ENCODE data around the gene DTX4. TPM values are rescaled to one million over a fixed set of nuclear protein-coding genes. Genes with fewer than 3 reads are reported as not detected.
A peak's percentile ranks its signal among the peaks of the same experiment; 100 is the strongest.

Gene DTX4
- total RNA-seq, 2 experiments from 2014 or later = 0.62 to 0.69 TPM

DNA sequence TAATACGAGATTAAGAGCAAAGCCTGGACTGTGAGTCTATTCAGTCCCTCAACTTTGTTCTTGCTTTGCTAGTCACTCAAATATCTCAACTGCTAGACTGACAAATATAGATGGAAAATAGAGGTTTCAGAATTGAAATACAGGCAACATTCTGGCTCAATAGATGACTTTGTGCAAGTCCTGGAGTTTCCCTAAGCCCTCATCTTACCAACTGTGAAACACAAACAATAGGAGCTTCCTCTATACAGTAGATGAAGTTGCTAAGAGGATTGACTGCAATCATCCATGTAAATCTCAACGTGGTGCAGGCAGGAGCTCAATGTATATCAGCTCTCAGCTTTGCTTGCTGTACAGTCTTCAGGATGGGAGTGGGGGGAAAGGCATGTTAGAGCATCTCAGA lies 47.0 kb downstream of the DTX4 start:
- H3K27ac Mint-ChIP-seq = no peak overlapping the region
- H3K9me3 Mint-ChIP-seq = peaks cover 2% of the 10 kb centered on the region
- no peak overlapping the region for H3K4me3 Mint-ChIP-seq
- ChIA-PET POLR2A (no interaction called here), CTCF (no interaction called here)
- H3K4me1 Mint-ChIP-seq = peaks cover 16% of the 10 kb centered on the region
- no peaks in the 10 kb centered on the region for H3K36me3 Mint-ChIP-seq (ENCODE audit: low read depth)
- peaks cover 8% of the 10 kb centered on the region for H3K27me3 Mint-ChIP-seq
- DNase-seq = no peak

DNA sequence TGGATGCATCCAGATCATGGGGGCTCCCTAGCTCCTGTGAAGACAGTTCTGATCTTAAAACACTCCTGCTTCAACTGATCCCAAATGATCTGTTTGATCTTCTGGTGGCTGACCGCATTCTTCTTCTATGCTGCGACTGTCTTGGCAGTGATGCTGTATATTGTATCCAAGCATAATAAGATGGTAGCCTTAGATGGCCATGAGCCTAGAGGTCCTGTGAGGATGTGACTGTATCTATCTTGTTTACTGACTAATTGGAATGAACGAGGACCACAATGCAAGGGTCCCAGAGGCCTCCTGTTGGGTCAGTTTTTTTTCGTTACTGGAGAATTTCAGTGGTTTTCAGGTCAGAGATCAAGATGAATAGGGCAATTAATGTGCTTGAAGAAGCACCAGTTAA lies 47.9 kb downstream of the DTX4 start:
- no peaks in the 10 kb centered on the region for H3K36me3 Mint-ChIP-seq (ENCODE audit: low read depth)
- H3K4me1 Mint-ChIP-seq = peaks cover 23% of the 10 kb centered on the region
- POLR2A ChIA-PET = no interaction called here
- no peak for DNase-seq
- peaks cover 6% of the 10 kb centered on the region for H3K27me3 Mint-ChIP-seq
- H3K27ac Mint-ChIP-seq = no peak overlapping the region
- H3K9me3 Mint-ChIP-seq = peaks cover 2% of the 10 kb centered on the region
- CTCF ChIA-PET = interaction anchor here (0.6 kb wide), 1 partner anchor 599 kb away, joined by 3 read pairs; no protein-coding TSS in a partner anchor
- H3K4me3 Mint-ChIP-seq = no peak overlapping the region

DNA sequence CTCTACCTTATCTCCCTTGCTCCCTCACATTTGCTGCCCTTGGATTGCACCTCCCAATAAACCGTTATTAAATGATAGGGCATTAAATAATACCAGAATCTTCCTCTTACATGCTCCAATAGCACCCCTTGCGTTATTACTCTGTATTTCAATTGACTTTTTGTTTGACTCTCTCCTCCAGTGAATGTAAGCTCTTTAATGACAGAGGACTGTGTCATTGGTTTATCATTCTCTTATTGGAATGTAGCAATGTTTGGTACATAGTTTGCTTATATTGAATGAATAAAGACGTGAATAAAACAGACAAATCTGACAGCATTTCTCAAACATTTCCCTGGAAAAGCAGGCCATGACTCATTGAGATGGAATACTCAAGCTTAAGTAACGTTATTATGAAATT lies 49.5 kb downstream of the DTX4 start:
- Mint-ChIP-seq H3K9me3 (peaks cover 2% of the 10 kb centered on the region), H3K27me3 (peaks cover 13% of the 10 kb centered on the region), H3K4me3 (no peak overlapping the region), H3K36me3 (ENCODE audit: low read depth) (no peaks in the 10 kb centered on the region), H3K27ac (no peak overlapping the region), H3K4me1 (peaks cover 22% of the 10 kb centered on the region)
- DNase-seq = no peak
- ChIA-PET CTCF (no interaction called here), POLR2A (no interaction called here)

GRCh38 chr11:59222464-59223060 lies 50.6 kb downstream of the DTX4 start:
- H3K9me3 Mint-ChIP-seq = peaks cover 1% of the 10 kb centered on the region
- no peak for DNase-seq
- peaks cover 11% of the 10 kb centered on the region for H3K4me1 Mint-ChIP-seq
- H3K4me3 Mint-ChIP-seq = no peak overlapping the region
- peaks cover 16% of the 10 kb centered on the region for H3K27me3 Mint-ChIP-seq
- no peaks in the 10 kb centered on the region for H3K36me3 Mint-ChIP-seq (ENCODE audit: low read depth)
- no peak overlapping the region for H3K27ac Mint-ChIP-seq
- POLR2A ChIA-PET = no interaction called here
- CTCF ChIA-PET = interaction anchor here (0.7 to 1.0 kb wide), 2 partner anchors 51 to 551 kb away, joined by 4 to 5 read pairs; no protein-coding TSS in a partner anchor

DNA sequence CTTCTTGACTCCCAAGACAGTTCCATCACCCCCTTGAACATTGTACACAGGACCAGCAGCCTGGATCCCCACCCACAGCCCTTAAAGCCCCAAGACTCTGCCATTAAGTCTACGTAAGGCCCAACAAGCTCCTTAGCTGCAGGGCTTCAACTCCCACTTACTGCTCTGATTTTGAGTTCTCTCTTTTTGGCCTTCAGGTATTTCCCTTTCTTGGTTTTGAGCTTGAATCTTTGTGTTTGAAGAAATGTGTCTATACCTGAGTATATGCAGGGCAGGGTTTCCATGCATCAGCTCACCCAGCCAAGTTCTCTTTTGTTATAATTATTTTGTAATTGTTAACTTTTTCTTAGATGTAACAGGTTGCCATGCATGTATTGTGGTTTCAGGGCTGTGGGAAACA lies 51.2 kb downstream of the DTX4 start:
- H3K4me1 Mint-ChIP-seq = peaks cover 10% of the 10 kb centered on the region
- POLR2A ChIA-PET = no interaction called here
- no peak overlapping the region for H3K27ac Mint-ChIP-seq
- no peak for DNase-seq
- H3K36me3 Mint-ChIP-seq (ENCODE audit: low read depth) = no peaks in the 10 kb centered on the region
- CTCF ChIA-PET = interaction anchor here (0.7 to 1.0 kb wide), 2 partner anchors 52 to 551 kb away, joined by 4 to 5 read pairs; no protein-coding TSS in a partner anchor
- H3K4me3 Mint-ChIP-seq = no peak overlapping the region
- H3K9me3 Mint-ChIP-seq = no peaks in the 10 kb centered on the region
- H3K27me3 Mint-ChIP-seq = peaks cover 15% of the 10 kb centered on the region

DNA sequence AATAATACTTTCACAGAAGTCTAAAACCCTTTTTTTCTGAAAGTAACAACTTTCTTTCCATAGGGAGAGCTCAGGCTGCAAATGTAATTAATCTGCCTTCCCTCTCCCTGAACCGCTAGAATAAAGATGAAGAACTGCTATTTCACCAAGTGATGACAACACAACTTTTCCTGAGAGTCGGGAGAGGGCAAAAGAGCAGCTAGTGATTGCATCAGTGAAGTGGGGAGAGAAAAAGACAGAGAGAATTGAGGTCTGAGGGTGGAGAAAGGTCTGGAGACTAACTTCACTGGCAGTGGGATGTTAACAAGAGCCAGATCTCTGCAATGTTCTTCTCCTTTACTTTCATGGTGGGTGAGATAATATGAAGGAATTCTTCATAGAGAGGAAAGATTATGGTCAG lies 51.7 kb downstream of the DTX4 start:
- POLR2A ChIA-PET = no interaction called here
- H3K27me3 Mint-ChIP-seq = peaks cover 12% of the 10 kb centered on the region
- peaks cover 10% of the 10 kb centered on the region for H3K4me1 Mint-ChIP-seq
- no peak overlapping the region for H3K4me3 Mint-ChIP-seq
- H3K9me3 Mint-ChIP-seq = no peaks in the 10 kb centered on the region
- CTCF ChIA-PET = interaction anchor here (1.0 kb wide), 1 partner anchor 52 kb away, joined by 5 read pairs; no protein-coding TSS in a partner anchor
- H3K36me3 Mint-ChIP-seq (ENCODE audit: low read depth) = no peaks in the 10 kb centered on the region
- H3K27ac Mint-ChIP-seq = no peak overlapping the region
- DNase-seq = no peak

DNA sequence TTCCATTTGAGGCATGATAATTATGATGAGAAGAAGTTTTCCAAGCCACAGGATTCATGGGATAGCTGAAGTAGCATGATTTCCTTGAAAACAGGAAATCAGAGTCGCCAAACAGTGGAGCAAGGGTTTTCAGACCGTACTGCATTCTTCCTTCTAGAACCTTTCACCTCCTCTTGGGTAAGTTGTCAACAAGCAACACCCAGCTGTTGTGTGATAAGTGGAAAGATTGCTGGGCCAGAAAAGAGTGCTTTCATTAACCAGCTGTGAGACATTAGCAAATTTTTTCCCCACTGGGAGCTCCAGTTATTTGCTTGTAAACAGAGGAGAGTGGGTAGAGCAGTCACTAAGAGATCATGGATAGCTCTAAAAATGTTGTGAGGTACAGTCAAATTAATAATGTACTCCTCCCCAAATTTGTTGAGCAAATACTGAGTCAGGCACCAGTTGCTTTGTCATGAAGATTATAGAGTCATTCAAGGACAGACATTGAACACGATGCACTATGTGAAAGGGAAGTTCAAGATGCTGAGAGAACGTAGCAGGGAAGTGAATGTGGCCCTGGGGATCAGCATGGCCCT lies 52.5 kb downstream of the DTX4 start:
- POLR2A ChIA-PET = no interaction called here
- Mint-ChIP-seq H3K4me1 (peaks cover 10% of the 10 kb centered on the region), H3K4me3 (no peak overlapping the region), H3K27me3 (peaks cover 12% of the 10 kb centered on the region), H3K9me3 (no peaks in the 10 kb centered on the region), H3K36me3 (ENCODE audit: low read depth) (no peaks in the 10 kb centered on the region), H3K27ac (no peak overlapping the region)
- CTCF ChIA-PET = no interaction called here
- no peak for DNase-seq

- H3K4me3 Mint-ChIP-seq = no peak overlapping the region
- POLR2A ChIA-PET = no interaction called here
- no peaks in the 10 kb centered on the region for H3K36me3 Mint-ChIP-seq (ENCODE audit: low read depth)
- no peaks in the 10 kb centered on the region for H3K9me3 Mint-ChIP-seq
- H3K4me1 Mint-ChIP-seq = peaks cover 10% of the 10 kb centered on the region
- peaks cover 12% of the 10 kb centered on the region for H3K27me3 Mint-ChIP-seq
- no peak overlapping the region for H3K27ac Mint-ChIP-seq
- DNase-seq = no peak
- CTCF ChIA-PET = no interaction called here
Observed at GRCh38 chr11:59225017-59225416, 53.1 kb downstream of the DTX4 start.

- ChIA-PET POLR2A (no interaction called here), CTCF (no interaction called here)
- Mint-ChIP-seq H3K4me3 (no peak overlapping the region), H3K27me3 (peaks cover 15% of the 10 kb centered on the region), H3K36me3 (ENCODE audit: low read depth) (no peaks in the 10 kb centered on the region), H3K27ac (no peak overlapping the region), H3K4me1 (peaks cover 10% of the 10 kb centered on the region), H3K9me3 (no peaks in the 10 kb centered on the region)
- no peak for DNase-seq
Observed at GRCh38 chr11:59226396-59226795, 54.5 kb downstream of the DTX4 start.

- no peak overlapping the region for H3K27ac Mint-ChIP-seq
- H3K9me3 Mint-ChIP-seq = peaks cover 10% of the 10 kb centered on the region
- H3K4me3 Mint-ChIP-seq = no peak overlapping the region
- H3K4me1 Mint-ChIP-seq = no peaks in the 10 kb centered on the region
- DNase-seq = no peak
- H3K27me3 Mint-ChIP-seq = peaks cover 29% of the 10 kb centered on the region
- CTCF ChIA-PET = no interaction called here
- POLR2A ChIA-PET = no interaction called here
- no peaks in the 10 kb centered on the region for H3K36me3 Mint-ChIP-seq (ENCODE audit: low read depth)
Observed at GRCh38 chr11:59240322-59240721, 68.4 kb downstream of the DTX4 start.

DNA sequence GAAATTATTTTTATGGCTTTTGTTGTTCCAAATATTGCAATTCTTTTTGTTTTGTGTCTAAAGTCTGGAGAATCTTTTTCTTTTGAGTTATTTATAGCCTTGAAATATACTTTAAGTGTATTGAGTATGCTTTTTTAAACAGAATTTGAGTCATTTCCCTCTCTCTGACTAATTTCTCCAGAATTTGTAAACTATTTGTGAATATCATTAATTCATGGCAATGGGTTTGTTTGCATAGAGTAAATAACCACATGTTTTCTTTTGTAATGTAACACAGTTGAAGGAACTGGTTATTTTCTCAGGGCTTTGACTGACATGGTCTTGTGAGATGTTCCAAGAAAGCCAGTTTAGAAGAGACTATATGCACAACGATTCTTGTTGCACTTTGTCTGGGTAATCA lies 71.7 kb downstream of the DTX4 start:
- Mint-ChIP-seq H3K27ac (no peak overlapping the region), H3K9me3 (peaks cover 12% of the 10 kb centered on the region), H3K36me3 (ENCODE audit: low read depth) (peaks cover 2% of the 10 kb centered on the region), H3K4me3 (no peak overlapping the region), H3K27me3 (peaks cover 3% of the 10 kb centered on the region), H3K4me1 (peaks cover 21% of the 10 kb centered on the region)
- CTCF ChIA-PET = no interaction called here
- DNase-seq = no peak
- POLR2A ChIA-PET = no interaction called here

DNA sequence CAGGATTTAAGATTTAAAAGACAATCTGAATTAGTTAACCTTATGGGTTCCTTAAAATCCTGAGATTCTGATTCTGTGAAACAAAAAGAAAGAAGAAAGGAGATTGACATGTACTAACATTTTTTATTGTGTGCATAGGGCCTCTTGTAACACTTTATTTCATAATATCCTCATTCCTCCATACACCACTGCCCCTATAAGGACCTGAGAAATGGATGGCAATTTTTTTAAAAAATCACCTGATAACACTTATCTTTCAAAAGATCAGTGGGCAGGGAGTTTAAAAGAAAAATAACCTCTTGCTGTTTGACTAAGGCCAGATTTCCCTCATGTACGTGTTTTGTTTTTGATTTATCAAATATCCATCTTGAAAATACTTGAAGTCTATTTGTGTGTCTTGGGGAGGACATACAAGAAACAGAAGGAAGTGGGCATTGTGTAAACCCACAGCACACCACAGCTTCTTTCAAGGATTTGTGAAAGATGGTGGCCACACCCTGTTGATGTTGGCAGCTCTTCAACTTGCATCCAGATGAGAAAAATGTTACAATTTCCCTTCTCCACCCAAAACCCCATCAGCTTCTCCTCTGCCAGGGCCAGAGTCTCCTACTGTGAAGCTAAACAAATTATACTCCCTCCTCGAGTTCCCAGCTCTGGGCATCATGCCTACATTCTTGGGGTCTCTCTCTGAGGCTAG lies 75.7 kb downstream of the DTX4 start:
- H3K27ac Mint-ChIP-seq = peak overlapping the region; percentile 82
- peaks cover 9% of the 10 kb centered on the region for H3K27me3 Mint-ChIP-seq

GRCh38 chr11:59249535-59249934 lies 77.6 kb downstream of the DTX4 start:
- Mint-ChIP-seq H3K4me1 (peaks cover 42% of the 10 kb centered on the region), H3K27me3 (peaks cover 12% of the 10 kb centered on the region), H3K4me3 (no peak overlapping the region), H3K36me3 (ENCODE audit: low read depth) (peaks cover 5% of the 10 kb centered on the region), H3K9me3 (peaks cover 17% of the 10 kb centered on the region), H3K27ac (no peak overlapping the region)
- DNase-seq = no peak
- POLR2A ChIA-PET = no interaction called here
- CTCF ChIA-PET = no interaction called here

More for the DNA sequence above, 75.7 kb downstream of the DTX4 start:
- POLR2A ChIA-PET = no interaction called here
- CTCF ChIA-PET = interaction anchor here (1.6 kb wide), 1 partner anchor 29 kb away, joined by 3 read pairs; no protein-coding TSS in a partner anchor
- Mint-ChIP-seq H3K4me3 (peak overlapping the region; percentile 21), H3K36me3 (ENCODE audit: low read depth) (peaks cover 5% of the 10 kb centered on the region), H3K9me3 (peaks cover 17% of the 10 kb centered on the region), H3K4me1 (peaks cover 39% of the 10 kb centered on the region)
- DNase-seq = peak; percentile 63
